ENCODE measurements around the gene NDUFAB1. TPM values are rescaled to one million over a fixed set of nuclear protein-coding genes. Genes with fewer than 3 reads are reported as not detected.

NDUFAB1 gene
- total RNA-seq, result 100 to 1,000 TPM in 1 of 4 donors, 10 to 100 TPM in 3; 76.6 to 115 (median 84.4) TPM

DNA sequence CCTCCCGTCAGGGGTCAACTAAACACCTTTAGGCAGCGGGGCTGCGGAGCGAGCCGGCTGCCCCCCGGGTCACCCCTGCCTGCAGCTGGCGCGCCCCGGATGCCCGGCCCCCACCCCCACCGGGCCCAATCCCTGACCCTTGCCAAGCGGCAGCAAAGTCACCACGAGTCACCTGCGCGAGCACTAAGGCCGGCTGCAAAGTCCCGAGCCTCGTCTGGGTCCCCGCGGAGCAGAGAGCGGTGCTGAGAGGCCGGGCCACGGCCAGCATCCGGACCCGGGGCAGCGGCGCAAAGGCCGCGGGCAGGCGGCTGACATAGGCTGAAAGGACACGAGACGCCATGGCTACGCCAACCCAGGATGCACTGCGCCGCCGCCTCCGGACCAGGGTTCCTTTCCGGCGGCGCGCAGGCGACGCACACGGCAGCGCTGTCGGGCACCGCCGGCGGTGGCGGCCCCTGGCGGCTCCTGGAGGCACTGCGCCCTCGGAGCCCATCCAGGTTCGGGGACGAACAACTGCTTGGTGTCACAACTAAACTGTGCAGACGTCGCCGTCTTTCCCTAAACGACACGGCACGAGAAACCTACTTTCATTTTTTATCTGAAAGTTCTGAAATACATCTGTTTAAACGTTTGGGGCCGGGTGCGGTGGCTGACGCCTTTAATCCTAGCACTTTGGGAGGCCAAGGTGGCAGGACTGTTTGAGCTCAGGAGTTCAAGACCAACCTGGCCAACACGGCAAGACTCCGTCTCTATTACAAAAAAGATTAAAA lies at the start of gene NDUFAB1:
Gene NDUFAB1, minus strand, starts transcription at position 366 of the 770 bp plus-strand sequence. Its CDS starts 26 bp downstream, at position 340.
- intact Hi-C loops (cut with DNase I), result loop anchor here (5.0 kb wide), 1 partner anchor 39 kb away; the partner anchor contains the start of genes EARS2 and UBFD1
- peak within 1 kb of the TSS; percentile 82 to 89 (median 88) for H3K27ac ChIP-seq (replicated peaks in 1 of 4)
- H3K4me3 ChIP-seq, result peak within 1 kb of the TSS; percentile 75 to 99 (median 88)
- H3K9me3 ChIP-seq, result no peaks in the 10 kb centered on the region
- 10% methylated on average over 7 of the region's 67 CpGs for WGBS
- H3K36me3 ChIP-seq, result peaks cover 0 to 37% (median 28%) of the 10 kb centered on the region in 4 donors
- H3K4me1 ChIP-seq, result peaks cover 24 to 33% (median 30%) of the 10 kb centered on the region in 4 donors
- TF ChIP-seq POLR2A (IDR thresholded peaks at IDR 0.05; ENCODE audit: low read depth) (no peak), POLR2AphosphoS5 (IDR thresholded peaks at IDR 0.05) (peak; percentile 48 to 96), EP300 (IDR thresholded peaks at IDR 0.05) (no peak)
- TF ChIP-seq, protein P1, sequence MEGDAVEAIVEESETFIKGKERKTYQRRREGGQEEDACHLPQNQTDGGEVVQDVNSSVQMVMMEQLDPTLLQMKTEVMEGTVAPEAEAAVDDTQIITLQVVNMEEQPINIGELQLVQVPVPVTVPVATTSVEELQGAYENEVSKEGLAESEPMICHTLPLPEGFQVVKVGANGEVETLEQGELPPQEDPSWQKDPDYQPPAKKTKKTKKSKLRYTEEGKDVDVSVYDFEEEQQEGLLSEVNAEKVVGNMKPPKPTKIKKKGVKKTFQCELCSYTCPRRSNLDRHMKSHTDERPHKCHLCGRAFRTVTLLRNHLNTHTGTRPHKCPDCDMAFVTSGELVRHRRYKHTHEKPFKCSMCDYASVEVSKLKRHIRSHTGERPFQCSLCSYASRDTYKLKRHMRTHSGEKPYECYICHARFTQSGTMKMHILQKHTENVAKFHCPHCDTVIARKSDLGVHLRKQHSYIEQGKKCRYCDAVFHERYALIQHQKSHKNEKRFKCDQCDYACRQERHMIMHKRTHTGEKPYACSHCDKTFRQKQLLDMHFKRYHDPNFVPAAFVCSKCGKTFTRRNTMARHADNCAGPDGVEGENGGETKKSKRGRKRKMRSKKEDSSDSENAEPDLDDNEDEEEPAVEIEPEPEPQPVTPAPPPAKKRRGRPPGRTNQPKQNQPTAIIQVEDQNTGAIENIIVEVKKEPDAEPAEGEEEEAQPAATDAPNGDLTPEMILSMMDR (IDR thresholded peaks at IDR 0.05), result peak in 2 of 3 experiments; percentile 100
- DNase-seq (ENCODE audit: extremely low spot score), result peak; percentile 93
- H3K27me3 ChIP-seq, result no peaks in the 10 kb centered on the region

DNA sequence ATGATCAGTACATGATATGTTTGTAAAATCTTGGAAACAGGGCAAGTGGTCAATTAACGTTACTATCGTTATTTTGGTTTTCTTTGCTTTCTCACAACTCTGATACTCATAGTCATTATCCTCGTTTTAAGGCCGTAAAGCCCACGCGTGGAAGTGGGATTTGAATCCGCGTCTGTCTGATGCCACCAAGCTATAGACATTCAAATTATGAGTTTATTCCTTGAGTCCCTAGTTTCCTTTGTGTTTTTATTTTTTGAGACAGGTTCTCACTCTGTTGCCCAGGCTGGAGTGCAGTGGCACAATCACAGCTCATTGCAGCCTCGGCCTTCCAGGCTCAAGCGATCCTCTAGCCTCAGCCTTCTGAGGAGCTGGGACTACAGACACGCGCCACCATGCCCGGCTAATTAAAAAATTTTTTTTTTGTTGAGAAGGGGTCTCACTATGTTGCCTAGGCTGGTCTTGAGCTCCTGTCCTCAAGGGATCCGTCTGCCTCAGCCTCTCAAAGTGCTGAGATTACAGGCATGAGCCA lies 46.2 kb upstream of the NDUFAB1 start:
- TF ChIP-seq, protein P1 (IDR thresholded peaks at IDR 0.05), result no peak
- Histone ChIP-seq H3K9me3 (no peaks in the 10 kb centered on the region), H3K27me3 (no peaks in the 10 kb centered on the region), H3K36me3 (peaks cover 22 to 47% (median 36%) of the 10 kb centered on the region in 4 donors), H3K4me1 (peaks cover 17 to 45% (median 33%) of the 10 kb centered on the region in 4 donors), H3K4me3 (peak overlapping the region; percentile 75 to 96 (median 88)), H3K27ac (replicated peaks in 1 of 4) (peak overlapping the region in 1 of 4 donors; percentile 83)
- 75% methylated on average over 14 of the region's 14 CpGs for WGBS
- intact Hi-C loops (cut with DNase I), result loop anchor here (2.0 kb wide), 1 partner anchor 86 kb away; the partner anchor contains the start of genes EARS2 and UBFD1
- DNase-seq (ENCODE audit: extremely low spot score), result no peak

DNA sequence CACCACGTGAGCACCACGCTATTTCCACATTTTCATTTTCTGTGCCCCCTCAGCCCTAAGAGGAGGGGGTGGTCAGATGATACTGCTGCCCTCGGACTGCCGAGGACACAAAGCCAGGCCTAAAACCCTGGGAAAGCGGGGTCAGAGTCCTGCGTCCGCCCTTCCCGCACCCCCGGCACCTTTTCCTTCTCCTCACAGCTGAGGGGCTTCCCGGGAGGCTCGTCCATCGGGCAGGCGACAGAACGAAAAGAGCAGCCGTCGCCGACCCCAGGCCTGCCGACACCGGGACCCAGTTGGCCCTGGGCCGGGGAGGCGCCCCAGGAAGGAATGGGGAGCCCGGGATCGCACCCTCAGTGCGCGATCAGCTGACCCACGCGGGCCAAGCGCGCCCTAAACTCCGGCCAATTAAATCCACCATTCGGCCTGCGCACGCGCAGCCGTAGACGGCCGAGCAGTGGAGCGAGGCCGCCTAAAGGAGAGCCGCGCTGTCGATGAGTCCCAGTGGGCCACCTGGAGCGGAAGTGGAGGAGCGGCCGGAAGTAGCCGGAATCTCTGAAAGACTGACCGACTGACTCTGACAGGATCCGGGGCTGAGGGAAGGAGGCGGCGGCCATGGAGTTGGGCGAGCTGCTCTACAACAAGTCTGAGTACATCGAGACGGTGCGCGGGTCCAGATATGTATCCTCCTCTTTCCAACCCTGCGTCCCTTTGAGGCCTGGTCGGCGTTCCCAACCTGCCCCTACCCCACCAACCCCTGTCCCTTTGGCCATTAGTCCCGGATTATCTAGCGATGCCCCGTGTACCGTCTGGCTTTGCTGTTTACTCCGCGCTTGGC lies 45.0 kb upstream of the NDUFAB1 start, which contains the start of the genes DCTN5 and PALB2:
Gene DCTN5, plus strand, starts transcription at position 536 of the 835 bp plus-strand sequence. Its CDS starts 77 bp downstream, at position 613.
Gene PALB2, minus strand, starts transcription at position 380 of the 835 bp plus-strand sequence. Its CDS starts 153 bp downstream, at position 227.
- no peak for TF ChIP-seq EP300 (IDR thresholded peaks at IDR 0.05)
- TF ChIP-seq POLR2AphosphoS5 (IDR thresholded peaks at IDR 0.05), result peak; percentile 72 to 93
- TF ChIP-seq, protein P1 (IDR thresholded peaks at IDR 0.05), result peak in 1 of 3 experiments; percentile 27
- intact Hi-C loops (cut with DNase I), result no loop called here
- H3K36me3 ChIP-seq, result peaks cover 22 to 51% (median 37%) of the 10 kb centered on the region in 4 donors
- H3K4me3 ChIP-seq, result peak within 1 kb of the TSS; percentile 75 to 96 (median 88)
- WGBS, result under 1% methylated on average over 33 of the region's 64 CpGs
- peak within 1 kb of the TSS; percentile 83 to 89 (median 83) for H3K27ac ChIP-seq (replicated peaks in 1 of 4)
- H3K27me3 ChIP-seq, result no peaks in the 10 kb centered on the region
- no peaks in the 10 kb centered on the region for H3K9me3 ChIP-seq
- peak; percentile 95 for DNase-seq (ENCODE audit: extremely low spot score)
- peaks cover 17 to 45% (median 33%) of the 10 kb centered on the region in 4 donors for H3K4me1 ChIP-seq

DNA sequence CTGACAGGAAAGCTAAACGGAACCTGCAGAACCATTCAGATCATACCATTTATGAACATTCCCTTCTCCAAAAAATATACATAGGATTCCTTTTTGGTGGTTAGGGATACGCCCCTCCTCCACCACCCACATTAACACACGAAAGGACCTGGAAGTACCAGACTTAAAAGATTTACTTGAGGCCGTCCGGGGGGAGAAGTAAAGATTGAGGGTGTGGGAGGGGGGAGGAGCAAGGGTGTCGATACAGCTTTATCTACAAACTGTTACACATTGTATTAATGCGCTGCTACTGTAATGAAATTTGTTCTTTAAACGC lies 44.5 kb upstream of the NDUFAB1 start:
- peak overlapping the region; percentile 83 to 89 (median 83) for H3K27ac ChIP-seq (replicated peaks in 1 of 4)
- intact Hi-C loops (cut with DNase I), result no loop called here
- H3K27me3 ChIP-seq, result no peaks in the 10 kb centered on the region
- peaks cover 17 to 51% (median 36%) of the 10 kb centered on the region in 4 donors for H3K36me3 ChIP-seq
- TF ChIP-seq POLR2AphosphoS5 (IDR thresholded peaks at IDR 0.05), result no peak
- TF ChIP-seq, protein P1 (IDR thresholded peaks at IDR 0.05), result no peak
- TF ChIP-seq POLR2A (IDR thresholded peaks at IDR 0.05; ENCODE audit: low read depth), result no peak
- no peak for TF ChIP-seq EP300 (IDR thresholded peaks at IDR 0.05)
- 0% methylated on average over 8 of the region's 8 CpGs for WGBS
- peak overlapping the region; percentile 75 to 96 (median 88) for H3K4me3 ChIP-seq
- no peak for DNase-seq (ENCODE audit: extremely low spot score)
- H3K4me1 ChIP-seq, result peaks cover 17 to 41% (median 31%) of the 10 kb centered on the region in 4 donors
- no peaks in the 10 kb centered on the region for H3K9me3 ChIP-seq
